GM12873 (cell line): ENCODE data around the gene CPXM1.

Source experiments
- TF ChIP-seq, protein P1 (sequence below): IDR thresholded peaks from 2 replicates; pipeline ENCODE4 v1.5.1; 2012; ENCODE audit warnings: low read depth, mild to moderate bottlenecking, moderate library complexity, low read length, control low read depth; ENCODE audit not compliant: insufficient read depth; ENCODE audit errors: missing control alignments

The CPXM1 gene

DNA sequence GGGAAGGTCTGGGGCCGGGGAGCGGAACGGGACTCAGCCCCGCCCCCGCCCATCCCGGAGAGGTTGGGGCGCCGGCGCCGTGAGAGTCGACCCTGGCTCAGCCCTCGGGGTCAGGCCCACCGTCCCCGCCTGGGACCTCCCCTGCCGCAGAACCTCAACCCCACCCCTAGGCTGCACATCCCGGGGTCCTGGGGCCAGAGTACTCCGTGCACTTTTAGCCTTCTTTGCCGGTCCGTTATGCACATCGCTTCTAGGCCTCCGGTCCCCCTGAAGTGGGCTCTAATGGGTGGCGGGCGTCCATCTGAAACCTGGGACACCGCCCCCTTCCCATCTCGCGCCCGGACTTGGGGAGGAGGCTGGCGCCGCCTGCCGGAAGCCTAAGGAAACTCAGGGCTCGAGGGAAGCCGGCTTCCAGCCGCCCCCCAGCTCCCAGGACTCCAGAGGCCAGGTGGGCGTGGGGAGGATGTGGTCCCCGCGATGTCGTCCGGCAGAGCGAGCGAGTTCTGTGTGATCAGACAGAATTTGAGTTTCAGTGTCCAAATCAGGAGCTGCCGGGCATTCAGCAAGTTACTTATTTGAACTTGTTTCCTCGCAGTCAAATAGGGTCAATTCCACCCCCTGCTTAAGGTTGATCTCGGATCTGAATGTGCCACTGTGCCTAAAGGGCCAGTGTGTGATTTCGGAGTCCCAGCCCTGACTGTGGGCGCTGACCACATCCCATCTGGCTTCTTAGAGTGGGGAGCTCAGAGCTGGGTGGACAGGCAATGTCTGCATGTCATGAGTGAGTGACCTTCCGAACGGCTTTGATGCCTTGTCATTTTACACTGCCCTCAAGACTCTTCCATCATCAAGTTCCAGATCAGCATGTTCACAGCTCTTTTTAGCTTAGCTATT is 47.6 kb downstream of the CPXM1 start:
- TF ChIP-seq, protein P1, sequence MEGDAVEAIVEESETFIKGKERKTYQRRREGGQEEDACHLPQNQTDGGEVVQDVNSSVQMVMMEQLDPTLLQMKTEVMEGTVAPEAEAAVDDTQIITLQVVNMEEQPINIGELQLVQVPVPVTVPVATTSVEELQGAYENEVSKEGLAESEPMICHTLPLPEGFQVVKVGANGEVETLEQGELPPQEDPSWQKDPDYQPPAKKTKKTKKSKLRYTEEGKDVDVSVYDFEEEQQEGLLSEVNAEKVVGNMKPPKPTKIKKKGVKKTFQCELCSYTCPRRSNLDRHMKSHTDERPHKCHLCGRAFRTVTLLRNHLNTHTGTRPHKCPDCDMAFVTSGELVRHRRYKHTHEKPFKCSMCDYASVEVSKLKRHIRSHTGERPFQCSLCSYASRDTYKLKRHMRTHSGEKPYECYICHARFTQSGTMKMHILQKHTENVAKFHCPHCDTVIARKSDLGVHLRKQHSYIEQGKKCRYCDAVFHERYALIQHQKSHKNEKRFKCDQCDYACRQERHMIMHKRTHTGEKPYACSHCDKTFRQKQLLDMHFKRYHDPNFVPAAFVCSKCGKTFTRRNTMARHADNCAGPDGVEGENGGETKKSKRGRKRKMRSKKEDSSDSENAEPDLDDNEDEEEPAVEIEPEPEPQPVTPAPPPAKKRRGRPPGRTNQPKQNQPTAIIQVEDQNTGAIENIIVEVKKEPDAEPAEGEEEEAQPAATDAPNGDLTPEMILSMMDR: peak; percentile 77

DNA sequence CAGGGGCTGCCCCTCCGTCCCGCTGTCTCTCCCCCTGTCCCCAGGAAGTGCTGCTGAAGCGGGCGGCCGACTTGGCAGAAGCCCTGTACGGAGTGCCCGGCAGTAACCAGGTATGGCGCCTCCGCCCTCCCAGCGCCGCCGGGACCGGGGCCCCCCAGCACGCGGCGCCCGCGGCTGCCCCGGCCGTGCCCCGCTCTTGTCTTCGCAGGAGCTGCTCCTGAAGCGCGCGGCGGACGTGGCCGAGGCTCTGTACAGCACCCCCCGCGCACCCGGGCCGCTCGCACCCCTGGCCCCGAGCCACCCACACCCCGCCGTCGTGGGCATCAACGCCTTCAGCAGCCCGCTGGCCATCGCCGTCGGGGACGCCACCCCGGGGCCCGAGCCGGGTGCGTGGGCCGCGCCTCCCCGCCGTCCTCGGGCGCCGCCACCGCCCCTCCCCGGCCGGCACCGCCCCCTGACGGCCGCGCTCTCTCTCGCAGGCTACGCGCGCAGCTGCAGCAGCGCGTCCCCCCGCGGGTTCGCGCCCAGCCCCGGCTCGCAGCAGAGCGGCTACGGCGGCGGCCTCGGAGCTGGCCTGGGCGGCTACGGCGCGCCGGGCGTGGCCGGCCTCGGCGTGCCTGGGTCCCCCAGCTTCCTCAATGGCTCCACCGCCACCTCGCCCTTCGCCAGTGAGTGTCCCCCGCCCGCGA is 48.4 kb downstream of the CPXM1 start:
- TF ChIP-seq, protein P1: no peak

DNA sequence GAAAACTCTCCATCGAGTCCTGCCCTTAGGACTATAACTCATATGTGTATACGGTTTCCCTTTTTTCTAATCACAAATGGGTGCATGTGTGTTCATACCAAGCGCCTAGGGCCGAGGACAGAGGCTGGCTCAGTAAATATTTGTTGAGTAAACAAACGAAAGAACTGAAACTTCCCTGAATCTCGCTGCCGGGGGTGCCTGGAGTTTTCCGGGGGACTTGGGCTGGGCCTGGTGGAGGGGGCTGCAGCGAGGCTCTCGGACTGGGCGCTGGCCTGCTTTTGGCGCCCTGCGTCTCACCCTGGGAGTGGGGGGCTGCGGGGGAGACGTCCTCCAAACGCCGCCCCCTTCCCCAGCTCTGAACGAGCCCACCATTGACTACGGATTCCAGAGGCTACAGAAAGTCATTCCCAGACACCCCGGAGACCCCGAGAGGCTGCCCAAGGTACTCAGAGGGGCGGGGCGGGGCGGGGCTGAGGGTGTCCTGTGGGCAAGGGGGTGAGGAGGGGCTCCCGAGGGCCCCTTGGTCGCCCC is 49.0 kb downstream of the CPXM1 start:
- TF ChIP-seq, protein P1: no peak

DNA sequence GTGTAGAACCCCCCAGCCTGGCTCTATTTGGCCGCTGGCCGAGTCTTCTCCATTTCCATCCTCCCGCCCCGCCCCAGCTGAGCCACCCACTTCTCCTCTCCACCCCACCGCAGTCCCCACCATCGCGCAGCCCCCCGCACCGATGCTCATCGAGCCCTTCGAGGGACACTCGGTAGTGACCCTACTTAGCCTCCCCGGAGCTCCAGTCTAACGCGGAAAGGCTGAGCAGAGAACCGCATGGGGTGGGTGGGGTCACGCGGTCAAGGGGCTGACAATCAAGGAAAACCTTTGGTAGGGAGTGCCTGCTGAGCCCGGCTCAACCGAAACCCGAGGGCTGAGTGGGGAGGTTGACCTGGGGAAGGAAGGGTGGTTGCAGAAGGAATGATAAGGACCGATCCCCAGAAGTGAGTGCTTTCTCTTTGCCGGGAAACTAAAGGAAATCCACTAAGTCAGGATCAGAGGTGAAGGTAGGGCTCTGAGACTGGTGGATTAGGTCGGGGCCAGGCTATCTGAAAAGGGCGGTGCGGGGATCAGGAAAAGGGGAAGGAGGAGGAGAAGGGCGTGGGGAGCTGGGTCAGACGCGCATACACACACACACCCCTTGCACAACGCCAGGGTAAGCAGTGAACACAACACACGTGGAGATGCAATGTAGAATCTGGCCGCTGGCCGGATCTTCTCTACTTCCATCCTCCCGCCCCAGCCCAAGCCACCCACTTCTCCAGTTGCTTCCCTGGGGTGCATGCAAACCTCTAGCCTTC is 49.8 kb downstream of the CPXM1 start:
- TF ChIP-seq, protein P1: no peak

DNA sequence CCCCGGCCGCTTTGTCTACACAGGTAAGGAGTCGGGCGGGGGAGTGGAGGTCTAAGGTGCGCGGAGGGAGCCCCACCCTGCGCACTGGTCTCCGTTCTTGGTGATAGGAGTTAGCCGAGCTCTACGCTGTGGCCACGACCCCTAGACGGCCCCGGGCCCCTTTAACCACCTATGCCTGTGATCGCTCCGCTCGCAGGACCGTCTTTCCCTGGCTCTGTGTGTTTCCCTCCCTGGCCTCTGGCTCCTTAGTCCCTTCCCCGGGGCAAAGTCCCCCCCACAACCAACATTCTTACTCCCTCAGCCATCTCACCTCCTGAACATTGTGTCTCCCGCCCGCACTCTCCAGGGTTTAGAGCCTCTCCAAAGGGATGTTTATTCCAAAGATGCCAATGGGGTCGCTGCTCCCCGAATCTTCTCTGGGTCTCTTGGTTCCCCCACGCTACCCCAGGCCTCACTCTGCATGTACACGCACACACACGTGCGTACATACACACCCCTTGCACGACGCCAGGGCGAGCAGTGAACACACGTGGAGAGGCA is 50.4 kb downstream of the CPXM1 start:
- TF ChIP-seq, protein P1: no peak

DNA sequence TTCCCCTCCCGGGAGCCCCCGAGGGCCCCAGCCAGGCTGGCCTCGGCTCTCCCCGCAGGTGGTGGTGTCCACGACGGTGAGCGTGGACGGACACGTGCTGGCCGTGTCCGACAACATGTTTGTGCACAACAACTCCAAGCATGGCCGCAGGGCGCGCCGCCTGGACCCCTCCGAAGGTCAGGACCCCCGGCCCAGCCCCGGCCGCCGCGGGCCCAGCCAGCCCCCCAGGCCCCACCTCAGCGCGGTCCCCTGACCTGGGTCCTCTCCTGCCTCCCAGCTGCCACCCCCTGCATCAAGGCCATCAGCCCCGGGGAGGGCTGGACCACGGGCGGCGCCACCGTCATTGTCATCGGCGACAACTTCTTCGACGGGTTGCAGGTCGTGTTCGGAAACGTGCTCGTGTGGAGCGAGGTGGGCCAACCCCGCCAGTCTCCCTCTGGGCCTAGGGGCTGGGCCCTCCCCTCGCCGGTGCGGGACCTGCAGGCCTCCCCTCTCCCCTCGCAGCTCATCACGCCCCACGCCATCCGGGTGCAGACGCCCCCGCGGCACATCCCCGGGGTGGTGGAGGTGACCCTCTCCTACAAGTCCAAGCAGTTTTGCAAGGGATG is 51.0 kb downstream of the CPXM1 start:
- TF ChIP-seq, protein P1: no peak
